AG04449 (cell line): ENCODE results near the gene CSF2RB.

Experiments used
- CTCF ChIA-PET: fragments of 350-600 bp; formaldehyde crosslinking; extraction: SDS; loops from one replicate; lab custom pipeline; 2021; ENCODE audit warnings: antibody characterized with exemption; lab: Yijun Ruan, JAX
- POLR2A ChIA-PET: fragments of 400-600, 350-600 bp; formaldehyde crosslinking; extraction: SDS; loops from one replicate; lab custom pipeline; 2020; ENCODE audit warnings: antibody characterized with exemption, inconsistent platforms; lab: Yijun Ruan, JAX
- DNase-seq: peaks from one replicate; pipeline ENCODE4 v3.0.0-alpha.2; 2010; ENCODE audit warnings: low read depth, low spot score
- H3K4me3 ChIP-seq: 2 replicates; pipeline ENCODE4 v1.5.1; 2011; ENCODE audit warnings: low read depth, mild to moderate bottlenecking, control low read depth, low read length
- CTCF ChIP-seq: IDR thresholded peaks from one replicate; pipeline ENCODE4 v1.5.1; 2011; ENCODE audit warnings: mild to moderate bottlenecking, moderate library complexity, low read length, control low read depth, inconsistent platforms; ENCODE audit not compliant: insufficient read depth; ENCODE audit errors: missing control alignments

Gene CSF2RB

GRCh38 chr22:36913427-36914389, at the start of gene CSF2RB:
Gene CSF2RB, plus strand, starts transcription at chr22:36913628. Its CDS starts 8,580 bp downstream, at chr22:36922208.
- no peak for DNase-seq
- ChIA-PET POLR2A (no interaction called here), CTCF (interaction anchor here (1.7 kb wide), 1 partner anchor 57 kb away, joined by 15 read pairs; no protein-coding TSS in a partner anchor)
- H3K4me3 ChIP-seq = no peak within 1 kb of the TSS
- TF ChIP-seq CTCF = no peak

DNA sequence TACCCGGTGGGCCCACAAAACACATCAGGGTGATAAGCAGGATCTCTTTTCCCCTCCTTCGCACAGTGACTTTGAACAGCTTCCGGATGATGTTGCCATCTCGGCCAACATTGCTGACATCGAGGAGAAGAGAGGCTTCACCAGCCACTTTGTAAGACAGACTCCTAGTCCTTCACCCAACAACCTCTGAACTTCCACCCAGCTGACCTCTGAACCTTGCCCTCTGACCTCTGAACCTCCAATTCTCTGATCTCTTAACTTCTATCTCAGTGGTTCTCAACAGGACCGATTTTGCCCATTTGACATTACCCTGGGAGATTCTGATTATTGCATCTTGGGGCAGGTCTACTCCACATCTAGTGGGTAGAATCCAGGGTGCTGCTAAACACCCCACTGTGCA, 49.4 kb upstream of the CSF2RB start:
- no peak overlapping the region for H3K4me3 ChIP-seq
- POLR2A ChIA-PET = no interaction called here
- no peak for DNase-seq
- no peak for TF ChIP-seq CTCF
- CTCF ChIA-PET = interaction anchor here (0.7 to 3.5 kb wide), 4 partner anchors 7 to 404 kb away, joined by 3 to 48 read pairs (median 3); no protein-coding TSS in a partner anchor

GRCh38 chr22:36864454-36865215, 48.8 kb upstream of the CSF2RB start:
- no peak overlapping the region for H3K4me3 ChIP-seq
- no peak for DNase-seq
- ChIA-PET CTCF (interaction anchor here (1.1 to 3.5 kb wide), 5 partner anchors 7 to 403 kb away, joined by 3 to 48 read pairs (median 4); no protein-coding TSS in a partner anchor), POLR2A (no interaction called here)
- TF ChIP-seq CTCF = no peak

GRCh38 chr22:36865346-36865745, 48.1 kb upstream of the CSF2RB start:
- DNase-seq = no peak
- TF ChIP-seq CTCF = no peak
- ChIA-PET CTCF (interaction anchor here (1.5 to 3.5 kb wide), 3 partner anchors 8 to 13 kb away, joined by 4 to 48 read pairs (median 6); no protein-coding TSS in a partner anchor), POLR2A (no interaction called here)
- no peak overlapping the region for H3K4me3 ChIP-seq

GRCh38 chr22:36867695-36868094, 45.7 kb upstream of the CSF2RB start:
- no peak overlapping the region for H3K4me3 ChIP-seq
- ChIA-PET POLR2A (no interaction called here), CTCF (interaction anchor here (1.4 to 4.8 kb wide), 2 partner anchors 10 to 15 kb away, joined by 3 to 65 read pairs; no protein-coding TSS in a partner anchor)
- TF ChIP-seq CTCF = no peak
- no peak for DNase-seq
